Fibroblast of pulmonary artery (primary cell): ENCODE data around the gene USH1C.

ENCODE experiments used
- DNase-seq: peaks from one replicate; pipeline ENCODE4 v3.0.0-alpha.2; 2010; ENCODE audit warnings: low read depth
- H3K4me3 ChIP-seq: replicated peaks from 2 replicates; pipeline ENCODE4 v1.5.1; 2011; ENCODE audit warnings: low read depth, mild to moderate bottlenecking, control low read depth, low read length, moderate library complexity
- TF ChIP-seq, protein P1 (sequence below): IDR thresholded peaks from 2 replicates; pipeline ENCODE4 v1.5.1; 2011; ENCODE audit warnings: mild to moderate bottlenecking, control low read depth, low read length, inconsistent platforms; ENCODE audit errors: missing control alignments

The USH1C gene

DNA sequence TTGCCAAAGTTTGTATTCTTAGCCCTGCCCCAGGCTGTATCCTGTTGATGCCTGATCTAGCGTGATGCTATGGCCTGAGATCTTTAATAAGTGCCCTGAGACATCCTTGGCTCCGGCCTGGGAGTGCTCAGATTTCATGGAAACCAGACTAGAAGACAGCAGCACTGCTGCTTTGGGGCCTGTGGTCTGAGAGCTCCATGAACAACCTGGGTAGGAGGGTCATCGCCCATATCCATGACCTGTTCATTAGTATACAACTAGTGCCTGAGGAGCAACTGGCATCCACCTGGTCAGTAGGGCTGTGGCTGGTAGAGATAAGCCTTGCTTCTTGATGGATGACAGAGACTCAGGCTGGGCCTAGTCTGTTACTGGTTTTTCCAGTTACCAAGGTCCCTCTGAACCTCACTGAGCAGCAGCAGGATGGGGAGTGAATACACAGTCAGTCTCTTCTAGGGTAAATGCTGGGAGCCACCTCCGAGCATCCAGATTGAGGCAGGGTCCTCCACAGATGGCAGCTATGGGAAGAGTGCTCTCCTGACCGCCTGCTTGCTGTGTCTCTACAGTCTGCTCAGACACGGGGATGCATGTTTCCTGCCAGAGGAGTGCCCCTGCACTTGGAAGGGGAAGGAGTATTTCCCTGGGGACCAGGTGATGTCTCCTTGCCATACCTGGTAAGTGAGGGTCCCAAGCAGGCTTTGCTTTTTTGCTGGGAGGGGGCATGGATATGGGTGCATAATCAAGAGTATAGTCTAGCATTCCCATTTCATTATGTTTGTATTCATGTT lies 41.9 kb upstream of the USH1C start:
- TF ChIP-seq, protein P1, sequence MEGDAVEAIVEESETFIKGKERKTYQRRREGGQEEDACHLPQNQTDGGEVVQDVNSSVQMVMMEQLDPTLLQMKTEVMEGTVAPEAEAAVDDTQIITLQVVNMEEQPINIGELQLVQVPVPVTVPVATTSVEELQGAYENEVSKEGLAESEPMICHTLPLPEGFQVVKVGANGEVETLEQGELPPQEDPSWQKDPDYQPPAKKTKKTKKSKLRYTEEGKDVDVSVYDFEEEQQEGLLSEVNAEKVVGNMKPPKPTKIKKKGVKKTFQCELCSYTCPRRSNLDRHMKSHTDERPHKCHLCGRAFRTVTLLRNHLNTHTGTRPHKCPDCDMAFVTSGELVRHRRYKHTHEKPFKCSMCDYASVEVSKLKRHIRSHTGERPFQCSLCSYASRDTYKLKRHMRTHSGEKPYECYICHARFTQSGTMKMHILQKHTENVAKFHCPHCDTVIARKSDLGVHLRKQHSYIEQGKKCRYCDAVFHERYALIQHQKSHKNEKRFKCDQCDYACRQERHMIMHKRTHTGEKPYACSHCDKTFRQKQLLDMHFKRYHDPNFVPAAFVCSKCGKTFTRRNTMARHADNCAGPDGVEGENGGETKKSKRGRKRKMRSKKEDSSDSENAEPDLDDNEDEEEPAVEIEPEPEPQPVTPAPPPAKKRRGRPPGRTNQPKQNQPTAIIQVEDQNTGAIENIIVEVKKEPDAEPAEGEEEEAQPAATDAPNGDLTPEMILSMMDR: no peak
- DNase-seq: no peak
- H3K4me3 ChIP-seq: no peak overlapping the region

DNA sequence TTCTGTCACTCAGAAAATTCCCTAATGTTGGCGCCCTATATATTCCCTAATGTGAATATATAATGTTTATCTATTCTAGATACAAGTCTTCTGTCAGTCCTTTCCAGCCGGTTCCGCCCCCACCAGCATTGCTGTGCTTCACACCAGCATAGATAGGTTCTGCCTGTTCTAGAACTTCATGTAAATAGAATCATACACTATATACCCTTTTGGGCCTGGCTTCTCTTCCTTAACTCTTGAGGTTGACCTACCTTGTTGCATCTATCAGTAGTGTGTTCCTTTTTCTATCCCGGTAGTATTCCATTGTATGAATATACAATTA lies 37.5 kb upstream of the USH1C start:
- no peak overlapping the region for H3K4me3 ChIP-seq
- TF ChIP-seq, protein P1: no peak
- DNase-seq: no peak

DNA sequence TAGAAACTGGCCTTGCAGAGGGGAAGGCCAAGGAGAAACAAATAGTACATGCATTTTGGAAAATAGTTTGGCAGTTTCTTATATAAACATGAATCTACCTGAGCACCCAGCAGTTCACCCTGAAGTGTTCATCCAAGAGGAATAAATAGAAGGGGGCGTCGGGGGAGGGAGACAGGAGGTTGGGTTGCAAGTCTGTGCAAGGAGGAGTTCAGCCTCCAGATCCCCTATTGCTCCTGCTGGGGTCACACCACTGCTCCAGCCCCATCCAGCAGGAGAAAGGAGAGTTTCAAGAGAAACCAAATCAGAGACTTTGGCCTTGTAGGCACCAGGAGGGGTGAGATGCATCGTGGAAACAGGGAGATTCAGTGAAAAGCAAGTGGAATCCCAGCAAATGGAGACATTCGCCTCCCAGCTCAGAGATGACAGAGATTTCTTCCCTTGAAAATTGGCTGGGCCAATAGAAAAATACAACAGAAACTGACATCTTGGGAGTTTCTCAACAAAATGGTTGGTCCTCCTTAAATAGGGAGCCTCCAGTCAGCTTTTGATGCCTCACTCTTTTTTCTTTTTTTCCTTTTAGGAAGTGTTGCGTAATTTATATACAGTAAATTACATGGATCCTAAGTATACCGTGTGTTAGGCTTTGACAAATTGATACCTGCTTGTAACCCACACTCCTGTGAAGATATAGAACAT lies 37.0 kb upstream of the USH1C start:
- no peak for DNase-seq
- TF ChIP-seq, protein P1: no peak
- no peak overlapping the region for H3K4me3 ChIP-seq

DNA sequence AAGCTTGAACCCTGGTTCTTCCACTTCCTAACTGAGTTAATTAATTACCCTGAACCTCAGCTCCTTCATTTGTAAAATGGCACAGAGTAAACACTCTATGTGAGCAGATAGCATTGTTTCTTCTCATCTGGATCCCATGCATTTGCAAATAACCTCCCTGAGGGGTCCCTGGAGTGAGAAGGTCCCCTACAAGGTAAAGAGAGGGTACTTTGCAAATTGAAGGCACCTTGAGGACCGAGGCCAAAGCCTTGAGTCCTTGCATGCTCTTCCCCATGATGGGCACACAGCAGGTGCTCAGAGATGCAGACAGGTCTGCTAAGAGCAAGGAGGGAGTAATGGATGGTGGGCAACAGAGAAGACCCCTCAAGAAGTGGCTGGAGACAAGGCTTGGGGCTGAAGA lies 36.1 kb upstream of the USH1C start:
- TF ChIP-seq, protein P1: no peak
- no peak overlapping the region for H3K4me3 ChIP-seq

DNA sequence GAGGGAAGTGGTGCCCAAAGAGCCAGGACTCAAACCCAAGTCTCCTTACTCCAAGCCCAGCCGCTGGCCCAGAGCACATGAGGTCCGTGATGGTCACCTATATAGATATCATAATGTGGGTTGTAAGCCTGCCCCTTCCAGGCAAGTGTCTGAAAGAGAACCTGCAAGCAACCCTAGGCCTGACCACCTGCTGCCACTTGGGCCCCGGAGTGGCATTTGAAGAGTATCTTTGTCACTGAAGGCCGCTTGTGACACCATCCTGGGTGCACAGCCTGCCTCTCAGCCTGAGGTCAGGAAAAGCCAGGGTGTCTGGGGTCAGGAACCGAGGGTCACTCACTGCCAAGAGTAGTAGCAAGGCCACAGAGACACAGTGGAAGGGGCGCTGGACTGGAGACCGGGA lies 35.2 kb upstream of the USH1C start:
- TF ChIP-seq, protein P1: no peak
- no peak for DNase-seq
- no peak overlapping the region for H3K4me3 ChIP-seq

More for the DNA sequence above, 36.1 kb upstream of the USH1C start:
- DNase-seq: no peak

DNA sequence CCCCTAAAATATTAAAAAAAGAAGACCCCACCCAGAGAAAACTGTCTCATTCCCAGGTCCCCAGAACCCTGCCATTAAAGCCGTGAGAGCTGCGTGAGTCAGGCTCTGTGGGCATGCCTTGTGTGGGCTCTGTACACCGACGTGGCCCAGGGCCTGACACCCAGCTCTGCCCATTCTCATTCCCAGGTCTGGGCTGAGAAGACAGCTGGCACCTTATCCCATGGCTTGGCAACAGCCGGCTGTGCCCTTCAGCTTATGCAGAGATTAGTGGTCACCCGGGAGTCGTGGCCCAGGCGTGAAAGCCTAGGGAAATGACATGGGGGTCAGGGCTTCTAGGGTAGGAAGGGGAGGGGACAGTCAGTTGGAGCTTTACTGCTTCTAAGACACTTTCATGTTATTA lies 34.7 kb upstream of the USH1C start:
- DNase-seq: no peak

More for the DNA sequence above, 34.7 kb upstream of the USH1C start:
- TF ChIP-seq, protein P1: no peak
- no peak overlapping the region for H3K4me3 ChIP-seq
